Sigmoid colon (tissue), 4 donors: ENCODE data around the gene TMIGD2.

ENCODE experiments used
- EP300 ChIP-seq, 4 donors: sonication (generic); formaldehyde crosslinking; IDR thresholded peaks; one replicate each; pipeline ENCODE4 v1.6.1; 2017; ENCODE audit warnings: antibody characterized with exemption in 4 of 4
- POLR2AphosphoS5 ChIP-seq, 4 donors: sonication (generic); formaldehyde crosslinking; IDR thresholded peaks; one replicate each; pipeline ENCODE4 v1.6.1; 2017; ENCODE audit warnings: antibody characterized with exemption in 4 of 4
- TF ChIP-seq, protein P1 (sequence below), 4 experiments: fragments of 450-650 bp in 3 of 4; fragments of 200-600 bp in 1 of 4; IDR thresholded peaks; one replicate each; pipeline ENCODE4 v1.5.1; 2016 to 2019; ENCODE audit warnings: antibody characterized with exemption in 4 of 4, mild to moderate bottlenecking in 3 of 4, moderate library complexity in 2 of 4

DNA sequence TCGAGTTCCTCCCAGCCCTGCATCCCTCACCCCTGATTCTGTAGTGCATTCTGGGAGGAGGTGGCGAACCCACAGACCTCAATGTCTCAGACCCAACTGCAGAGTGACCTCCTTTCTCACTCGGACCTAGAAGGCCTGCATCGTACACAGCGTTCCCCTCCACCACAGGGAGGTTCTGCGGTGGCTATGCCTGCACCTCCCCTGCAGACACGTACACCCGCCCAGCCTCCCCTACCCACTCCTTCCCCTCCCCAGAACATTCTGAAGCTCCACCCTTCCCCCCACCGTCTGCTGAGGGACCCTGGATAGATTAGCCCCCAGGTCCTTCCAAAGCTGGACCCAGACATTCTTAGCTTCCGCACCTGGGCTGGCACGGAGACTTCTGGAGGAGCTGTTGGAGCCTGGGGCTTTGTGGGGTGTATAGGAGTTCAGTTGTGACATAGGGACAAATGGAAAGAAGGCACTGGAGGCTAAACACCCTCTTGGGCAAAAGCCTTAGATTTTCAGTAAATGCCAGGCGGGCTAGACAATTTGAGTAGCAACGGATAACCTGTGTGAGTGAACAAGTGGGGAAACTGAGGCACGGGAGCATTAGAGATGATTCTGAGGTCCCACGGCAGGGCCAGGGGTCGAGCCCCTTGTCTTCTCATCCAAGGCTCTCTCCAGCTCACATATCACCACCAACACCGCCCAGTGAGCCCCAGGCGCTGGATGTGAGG, 1.8 kb upstream of the TMIGD2 start:
- TF ChIP-seq, protein P1, sequence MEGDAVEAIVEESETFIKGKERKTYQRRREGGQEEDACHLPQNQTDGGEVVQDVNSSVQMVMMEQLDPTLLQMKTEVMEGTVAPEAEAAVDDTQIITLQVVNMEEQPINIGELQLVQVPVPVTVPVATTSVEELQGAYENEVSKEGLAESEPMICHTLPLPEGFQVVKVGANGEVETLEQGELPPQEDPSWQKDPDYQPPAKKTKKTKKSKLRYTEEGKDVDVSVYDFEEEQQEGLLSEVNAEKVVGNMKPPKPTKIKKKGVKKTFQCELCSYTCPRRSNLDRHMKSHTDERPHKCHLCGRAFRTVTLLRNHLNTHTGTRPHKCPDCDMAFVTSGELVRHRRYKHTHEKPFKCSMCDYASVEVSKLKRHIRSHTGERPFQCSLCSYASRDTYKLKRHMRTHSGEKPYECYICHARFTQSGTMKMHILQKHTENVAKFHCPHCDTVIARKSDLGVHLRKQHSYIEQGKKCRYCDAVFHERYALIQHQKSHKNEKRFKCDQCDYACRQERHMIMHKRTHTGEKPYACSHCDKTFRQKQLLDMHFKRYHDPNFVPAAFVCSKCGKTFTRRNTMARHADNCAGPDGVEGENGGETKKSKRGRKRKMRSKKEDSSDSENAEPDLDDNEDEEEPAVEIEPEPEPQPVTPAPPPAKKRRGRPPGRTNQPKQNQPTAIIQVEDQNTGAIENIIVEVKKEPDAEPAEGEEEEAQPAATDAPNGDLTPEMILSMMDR (IDR thresholded peaks at IDR 0.05) = no peak
- TF ChIP-seq EP300 (IDR thresholded peaks at IDR 0.05) (no peak), POLR2AphosphoS5 (IDR thresholded peaks at IDR 0.05) (no peak)
